ENCODE data around the gene DOCK2.
A peak's percentile ranks its signal among the peaks of the same experiment; 100 is the strongest.
"Not testable (repeated sequence)": the region's sequence is repeated elsewhere in the genome, so short reads cannot be mapped to it uniquely, and the experiment has no call there.

DOCK2 gene

DNA sequence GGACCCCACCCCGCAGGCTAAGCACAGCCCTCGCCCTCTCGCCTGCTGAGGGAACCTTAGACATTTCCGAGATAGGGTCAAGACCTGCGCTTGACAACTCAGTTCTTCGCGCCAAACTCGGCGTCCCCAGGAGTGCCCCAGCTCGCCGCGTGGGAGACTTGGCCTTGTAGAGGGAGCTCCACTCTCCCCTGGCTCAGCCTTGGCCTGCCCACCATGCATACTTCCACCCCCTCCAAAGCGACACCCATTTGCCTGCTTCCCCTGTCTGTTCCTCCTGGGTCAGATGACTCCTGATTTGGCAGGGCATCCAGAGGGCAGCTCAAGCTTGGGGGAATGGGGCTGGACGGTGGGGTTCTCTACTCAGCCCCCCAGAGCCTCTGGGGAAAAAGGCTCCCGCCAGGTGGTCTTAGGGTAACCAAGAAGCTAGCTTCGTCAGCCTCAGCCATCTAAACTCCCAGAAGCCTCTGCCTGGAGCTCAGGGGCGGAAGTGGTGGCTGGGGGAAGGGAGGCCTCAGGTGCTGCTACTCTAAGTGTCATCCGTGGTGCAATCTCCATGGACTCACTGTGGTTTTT is 560 bp downstream of the DOCK2 start:
- peak; percentile 63 to 69 for DNase-seq (ENCODE audit: low read depth in 2 of 2)

DNA sequence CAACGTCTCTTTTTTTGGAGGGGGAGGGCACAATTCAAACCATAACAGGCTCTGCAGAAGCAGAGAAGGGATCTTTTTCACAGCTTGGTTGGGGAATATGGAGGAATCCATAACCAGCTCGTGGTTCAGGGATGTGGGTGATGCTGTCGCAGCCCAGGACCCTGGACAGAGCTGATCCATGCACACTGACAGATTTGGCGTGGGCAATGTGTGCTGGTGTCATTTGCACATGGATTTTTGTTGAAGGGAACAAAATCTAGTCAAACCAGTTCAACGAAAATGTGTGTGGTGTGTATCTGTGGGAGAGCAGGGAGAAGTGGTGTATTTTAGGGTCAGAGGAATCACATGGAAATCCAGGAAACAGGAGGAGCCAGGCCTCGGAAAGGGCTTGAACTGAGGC is 4.2 kb downstream of the DOCK2 start:
- DNase-seq (ENCODE audit: low read depth in 2 of 2), result no peak

DNA sequence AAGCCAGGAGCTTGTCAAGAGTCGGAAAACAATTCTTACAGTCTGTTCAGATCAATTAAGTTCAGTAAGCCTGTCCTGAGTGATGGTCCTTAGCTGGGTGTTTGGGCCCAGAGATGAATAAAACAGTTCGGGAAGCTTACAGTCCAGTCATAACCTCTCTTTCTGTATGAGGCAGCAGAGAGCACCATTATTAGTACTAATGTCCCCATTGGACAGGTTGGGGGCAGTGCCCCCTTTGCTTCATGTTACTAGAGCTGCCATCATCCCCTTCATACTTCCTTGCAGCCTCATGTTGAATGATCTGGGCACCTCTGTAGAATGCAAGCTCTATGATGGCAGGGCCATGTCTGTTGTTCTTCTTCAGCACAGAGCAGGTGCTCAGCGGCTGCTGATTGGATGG is 9.8 kb downstream of the DOCK2 start:
- no peak for DNase-seq (ENCODE audit: low read depth in 2 of 2)

DNA sequence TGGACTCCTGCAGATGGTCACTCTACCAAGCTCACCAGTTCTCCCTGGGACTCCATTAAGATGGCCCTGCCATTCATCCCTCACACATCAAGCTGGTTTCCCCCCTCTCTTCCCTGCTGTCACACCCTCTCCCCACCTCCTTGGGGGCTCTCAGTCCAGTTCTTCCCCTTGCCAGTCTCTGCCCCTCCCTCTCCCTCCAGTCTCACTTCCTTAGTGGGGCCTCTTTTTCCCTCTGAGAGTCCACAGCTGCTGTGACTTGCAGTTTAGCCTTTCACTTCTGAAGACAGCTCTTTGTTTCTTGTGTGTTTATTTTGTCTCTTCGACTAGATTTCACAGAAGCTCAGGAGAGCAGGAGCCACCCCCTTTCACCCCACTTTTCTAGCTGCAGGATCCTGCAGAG is 10.5 kb downstream of the DOCK2 start:
- no peak for DNase-seq (ENCODE audit: low read depth in 2 of 2)

DNA sequence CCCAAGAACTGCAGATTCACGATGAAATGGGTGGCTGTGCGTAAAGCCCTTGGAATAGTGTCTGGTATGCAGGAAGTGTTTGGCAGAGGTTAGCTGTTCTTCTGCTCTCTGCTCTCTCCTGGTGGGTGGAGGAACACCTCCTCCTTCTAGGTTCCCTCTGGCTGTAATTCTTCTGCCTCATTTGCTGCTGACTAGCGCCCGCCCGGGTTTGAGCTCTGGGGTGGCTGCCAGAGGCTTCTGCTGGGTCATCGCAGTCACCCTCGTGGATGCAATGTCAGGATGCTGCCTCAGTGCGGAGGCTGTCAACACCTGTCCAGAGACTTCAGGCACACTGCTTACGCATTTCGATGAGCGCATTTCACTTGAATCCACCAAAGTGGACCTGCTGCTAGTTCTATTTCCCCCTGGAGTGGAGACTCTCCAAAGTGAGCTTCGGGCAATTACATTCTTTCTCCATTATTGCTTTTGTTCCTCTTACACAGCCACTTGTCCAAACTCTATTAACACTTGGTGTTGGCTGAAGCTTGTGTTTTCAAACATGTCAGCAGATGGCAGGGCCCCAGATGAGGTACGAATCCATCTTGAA is 11.7 kb downstream of the DOCK2 start:
- DNase-seq (ENCODE audit: low read depth in 2 of 2), result no peak

DNA sequence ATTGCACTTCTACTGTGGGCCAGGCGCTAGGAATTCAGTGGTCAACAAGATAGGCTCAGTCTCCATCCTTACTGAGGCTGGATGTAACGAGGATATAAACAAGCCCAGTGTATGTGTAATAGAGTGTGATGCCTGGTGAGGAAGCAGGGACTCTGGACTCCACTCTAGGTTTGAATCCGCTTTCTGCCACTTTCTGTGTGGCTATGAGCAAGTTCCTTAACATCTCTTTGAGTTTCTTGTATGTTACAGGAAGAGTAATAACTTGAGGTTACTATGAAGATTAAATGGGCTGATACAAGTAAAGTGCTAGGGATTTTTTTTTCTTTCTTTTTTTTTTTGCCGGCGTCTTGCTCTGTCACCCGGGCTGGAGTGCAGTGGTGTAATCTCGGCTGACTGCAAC is 12.4 kb downstream of the DOCK2 start:
- no peak for DNase-seq (ENCODE audit: low read depth in 2 of 2)

DNA sequence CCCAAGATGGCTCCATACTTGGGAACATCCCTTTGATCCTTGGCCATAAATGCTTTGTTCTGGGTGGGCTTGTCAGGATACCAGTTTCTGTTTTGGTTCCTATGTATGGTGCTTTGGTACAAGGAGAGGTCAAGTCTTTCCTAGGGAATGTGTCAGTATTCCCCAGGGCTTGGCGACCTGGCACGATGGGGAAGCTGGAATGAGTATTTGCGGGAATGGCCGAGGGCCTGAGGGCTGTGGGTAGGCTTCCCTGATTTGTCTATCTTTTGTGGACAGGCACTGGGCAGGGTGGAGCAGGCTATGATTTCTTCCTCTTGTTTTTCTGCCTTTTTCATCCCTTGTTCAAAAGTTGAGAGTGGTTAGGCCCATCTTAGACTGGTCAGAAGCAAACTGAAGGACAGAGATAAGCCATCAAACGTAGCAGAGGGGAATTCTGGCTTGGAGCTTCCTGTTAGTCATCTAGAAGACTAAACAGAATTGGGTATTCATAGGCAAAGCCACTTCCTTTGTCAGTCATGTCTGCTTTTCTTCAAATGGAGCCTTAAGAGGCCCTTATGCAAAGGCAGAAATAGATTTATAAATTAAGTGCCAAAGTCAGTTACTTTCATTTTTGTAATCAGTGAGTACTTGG is 13.7 kb downstream of the DOCK2 start:
- DNase-seq (ENCODE audit: low read depth in 2 of 2), result no peak

DNA sequence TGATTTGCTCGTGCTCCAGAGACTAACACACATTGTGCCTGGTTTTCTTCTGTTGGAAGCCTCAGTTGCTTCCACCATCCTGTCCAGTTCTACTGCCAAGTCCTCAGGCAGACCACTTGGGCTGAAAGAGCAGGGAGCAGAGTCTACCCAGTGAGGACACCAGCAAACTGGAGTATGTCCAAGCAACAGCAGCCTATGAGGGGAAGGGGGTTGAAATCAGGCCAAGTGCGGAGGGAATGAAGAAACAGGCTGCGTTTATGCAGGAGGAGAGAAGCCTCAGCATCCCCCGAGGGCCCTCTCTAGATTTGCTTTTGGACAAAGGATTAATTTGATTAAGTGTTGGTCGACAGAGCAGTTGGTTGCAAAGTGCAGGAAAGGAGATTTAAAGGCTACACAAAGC is 14.5 kb downstream of the DOCK2 start:
- no peak for DNase-seq (ENCODE audit: low read depth in 2 of 2)

DNA sequence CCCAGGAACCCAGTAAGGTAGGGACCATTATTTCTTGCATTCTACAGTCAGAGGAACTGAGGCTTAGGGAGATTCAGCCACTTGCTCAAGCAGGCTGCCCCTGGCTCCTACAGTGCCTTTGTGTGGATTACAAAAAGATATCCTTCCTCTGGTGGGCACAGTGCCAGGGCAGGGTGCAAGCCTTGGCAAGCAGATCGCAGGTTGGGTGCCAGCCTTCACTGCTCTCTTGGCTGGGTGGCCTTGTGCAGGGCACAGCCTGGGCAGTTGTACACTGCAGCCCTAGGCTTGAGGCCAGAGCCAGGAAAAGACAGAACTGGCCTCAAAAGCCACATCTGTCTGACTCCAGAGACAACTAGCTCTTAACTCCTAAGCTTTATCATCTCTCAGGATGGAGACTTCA is 15.0 kb downstream of the DOCK2 start:
- no peak for DNase-seq (ENCODE audit: low read depth in 2 of 2)

DNA sequence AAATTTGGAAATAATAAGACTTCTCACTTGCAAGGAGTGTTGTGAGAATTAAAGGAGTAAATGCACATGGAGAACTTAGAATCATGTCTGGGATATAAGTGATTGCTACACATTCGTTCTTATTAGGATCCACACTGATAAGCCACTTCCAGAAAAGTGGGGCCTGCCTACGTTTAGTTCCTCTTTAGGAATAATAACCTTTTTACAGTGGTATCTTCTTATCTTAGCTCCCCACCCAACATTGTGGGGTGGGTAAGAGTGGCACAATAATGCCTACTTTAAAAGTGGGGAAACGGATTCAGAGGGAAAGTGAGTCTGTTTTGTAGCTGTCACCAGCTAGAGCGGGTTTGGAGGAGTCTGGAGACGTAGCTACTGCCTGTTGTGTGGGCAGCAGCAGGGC is 16.0 kb downstream of the DOCK2 start:
- no peak for DNase-seq (ENCODE audit: low read depth in 2 of 2)

DNA sequence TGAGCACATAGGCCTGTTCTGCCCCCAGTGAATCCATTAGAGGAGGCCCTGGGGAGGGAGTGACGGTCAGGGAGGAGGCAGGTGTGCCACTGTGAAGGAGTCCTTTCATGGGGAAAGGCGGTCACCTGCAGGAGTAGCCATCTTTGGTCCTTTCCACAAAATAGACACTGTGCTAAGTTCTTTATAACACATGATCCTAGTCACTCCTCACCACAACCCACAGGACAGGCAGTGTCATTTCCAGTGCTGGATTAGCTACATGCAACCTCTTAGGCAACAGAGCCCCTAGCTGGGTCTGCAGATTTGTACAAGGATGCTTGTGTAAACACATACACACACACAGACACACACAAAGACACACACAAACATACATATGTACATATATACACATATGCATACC is 18.3 kb downstream of the DOCK2 start:
- DNase-seq (ENCODE audit: low read depth in 2 of 2), result no peak

DNA sequence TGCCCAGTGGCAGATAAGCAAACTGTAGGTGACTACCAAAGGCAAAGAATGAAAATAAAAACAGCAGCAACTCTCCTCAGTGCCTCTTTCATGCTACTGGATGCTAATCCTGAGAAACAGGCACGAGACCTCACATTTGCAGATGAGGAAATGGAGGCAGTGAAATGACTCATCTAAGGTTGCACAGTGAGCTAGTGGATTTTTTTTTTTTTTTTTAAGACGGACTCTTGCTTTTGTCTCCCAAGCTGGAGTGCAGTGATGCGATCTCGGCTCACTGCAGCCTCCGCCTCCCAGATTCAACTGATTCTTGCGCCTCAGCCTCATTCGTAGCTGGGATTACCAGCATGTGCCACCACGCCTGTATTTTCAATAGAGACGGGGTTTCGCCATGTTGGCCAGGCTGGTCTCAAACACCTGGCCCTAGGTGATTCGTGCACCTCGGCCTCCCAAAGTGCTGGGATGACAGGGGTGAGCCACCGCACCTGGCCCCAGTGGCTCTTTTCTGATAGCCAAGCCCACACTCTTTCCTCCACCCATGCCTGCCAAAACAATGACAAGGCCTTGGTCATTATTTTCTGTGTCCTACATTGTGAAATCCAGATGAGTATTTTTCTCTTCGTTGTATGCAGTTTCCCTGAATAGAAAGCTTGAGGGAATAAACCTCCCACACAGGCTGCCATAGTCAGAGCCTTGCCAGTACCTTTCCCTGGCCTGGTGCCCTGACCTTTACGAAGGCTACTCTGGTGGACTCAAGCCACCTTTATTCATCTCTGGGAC is 19.2 kb downstream of the DOCK2 start:
- no peak for DNase-seq (ENCODE audit: low read depth in 2 of 2)

DNA sequence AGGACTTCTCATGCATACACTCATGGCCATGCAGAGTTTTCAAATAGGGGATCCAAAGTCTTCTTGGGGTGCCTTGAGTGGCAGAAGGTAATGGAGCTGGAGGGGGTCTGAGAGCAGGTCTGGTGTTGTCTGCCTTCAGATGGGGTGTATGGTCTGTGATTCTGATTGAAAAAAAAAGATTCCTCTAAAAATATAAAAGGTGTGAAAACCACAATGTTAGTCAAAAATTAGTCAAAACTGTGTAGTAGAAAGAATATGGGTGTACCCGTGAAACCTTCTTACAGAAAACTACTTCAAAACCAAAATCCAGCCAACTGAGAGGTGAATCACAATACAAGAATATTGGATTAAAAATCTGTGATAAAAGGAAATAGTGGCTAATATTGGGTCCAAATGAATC is 20.1 kb downstream of the DOCK2 start:
- no peak for DNase-seq (ENCODE audit: low read depth in 2 of 2)

DNA sequence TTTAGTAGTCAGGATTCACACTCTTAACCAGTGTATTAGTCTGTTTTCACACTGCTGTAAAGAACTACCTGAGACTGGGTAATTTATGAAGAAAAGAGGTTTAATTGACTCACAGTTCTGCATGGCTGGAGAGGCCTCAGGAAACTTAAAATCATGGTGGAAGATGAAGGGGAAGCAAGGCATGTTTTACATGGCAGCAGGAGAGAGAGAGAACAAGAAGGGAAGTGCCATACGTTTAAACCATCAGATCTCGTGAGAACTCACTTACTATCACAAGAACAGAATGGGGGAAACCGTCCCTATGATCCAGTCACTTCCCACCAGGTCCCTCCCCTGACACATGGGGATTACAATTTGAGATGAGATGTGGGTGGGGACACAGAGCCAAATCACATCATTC is 25.4 kb downstream of the DOCK2 start:
- not testable (repeated sequence) for DNase-seq (ENCODE audit: low read depth in 2 of 2)

DNA sequence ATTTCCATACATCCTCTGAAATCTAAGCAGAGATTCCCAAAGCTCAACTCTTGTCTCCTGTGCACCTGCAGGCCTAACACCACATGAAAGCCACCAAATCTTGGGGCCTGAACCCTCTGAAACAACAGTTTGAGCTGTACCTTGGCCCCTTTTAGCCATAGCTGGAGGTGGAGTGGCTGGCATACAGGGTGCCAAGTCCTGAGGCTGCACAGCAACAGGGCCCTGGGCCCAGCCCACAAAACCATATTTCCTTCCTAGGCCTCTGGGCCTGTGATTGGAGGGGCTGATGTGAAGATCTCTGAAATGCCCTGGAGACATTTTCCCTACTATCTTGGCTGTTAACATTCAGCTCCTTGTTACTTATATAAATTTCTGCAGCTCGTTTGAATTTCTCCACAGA is 26.5 kb downstream of the DOCK2 start:
- DNase-seq (ENCODE audit: low read depth in 2 of 2), result no peak

DNA sequence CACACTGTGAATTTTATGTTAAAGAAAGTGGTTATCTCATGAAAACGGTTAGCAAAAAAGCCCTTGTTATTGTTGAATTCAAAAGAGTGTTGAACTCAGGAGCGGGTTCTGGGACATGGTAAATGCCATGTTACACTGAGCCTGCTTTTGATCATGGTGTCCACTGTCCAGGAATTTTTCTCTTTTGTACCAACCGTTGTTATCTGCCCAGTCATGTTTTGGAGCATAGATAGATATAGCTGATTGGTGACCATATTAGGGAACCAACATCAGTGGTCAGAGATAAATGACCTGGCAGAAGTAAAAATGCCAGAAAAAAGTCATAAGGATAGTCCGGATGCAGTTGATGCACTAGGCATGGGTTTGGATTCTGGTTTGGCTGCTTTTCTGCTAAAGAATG is 29.3 kb downstream of the DOCK2 start:
- no peak for DNase-seq (ENCODE audit: low read depth in 2 of 2)

DNA sequence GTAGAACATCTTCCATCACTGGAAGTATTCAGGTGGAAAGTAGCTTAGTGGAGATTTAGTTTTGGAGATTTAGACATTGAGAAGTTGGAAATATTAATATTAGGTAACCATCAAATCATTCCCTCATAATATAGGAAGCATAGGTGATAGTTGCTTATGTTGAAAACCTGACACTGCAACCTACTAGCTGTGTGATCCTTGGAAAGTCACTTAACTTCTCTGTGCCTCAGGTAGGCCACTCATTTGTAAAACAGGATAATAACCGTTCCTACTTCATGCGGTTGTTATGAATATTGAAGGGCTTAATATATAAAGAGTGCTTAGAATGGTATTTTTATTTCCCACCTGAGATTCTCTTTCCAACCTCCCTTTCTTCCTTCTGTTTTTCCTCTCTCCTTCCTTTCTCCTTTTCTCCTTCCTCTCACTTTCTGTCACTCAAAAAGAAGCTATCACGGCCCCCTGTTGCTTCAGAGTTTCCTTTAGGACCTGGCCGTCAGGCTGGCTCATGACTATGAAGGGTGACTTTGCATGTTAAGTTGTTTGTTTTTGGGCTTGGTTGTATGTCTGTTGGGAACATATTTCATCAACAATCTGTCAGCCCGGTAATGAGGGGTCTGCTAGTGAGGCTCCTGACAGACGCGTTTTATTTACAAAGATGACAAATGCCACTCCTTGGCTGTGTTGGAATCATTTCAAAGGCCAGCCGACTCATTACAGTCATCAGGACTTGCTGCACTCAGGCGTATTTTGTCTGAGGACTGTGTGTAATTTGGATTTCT is 31.0 kb downstream of the DOCK2 start:
- no peak for DNase-seq (ENCODE audit: low read depth in 2 of 2)

DNA sequence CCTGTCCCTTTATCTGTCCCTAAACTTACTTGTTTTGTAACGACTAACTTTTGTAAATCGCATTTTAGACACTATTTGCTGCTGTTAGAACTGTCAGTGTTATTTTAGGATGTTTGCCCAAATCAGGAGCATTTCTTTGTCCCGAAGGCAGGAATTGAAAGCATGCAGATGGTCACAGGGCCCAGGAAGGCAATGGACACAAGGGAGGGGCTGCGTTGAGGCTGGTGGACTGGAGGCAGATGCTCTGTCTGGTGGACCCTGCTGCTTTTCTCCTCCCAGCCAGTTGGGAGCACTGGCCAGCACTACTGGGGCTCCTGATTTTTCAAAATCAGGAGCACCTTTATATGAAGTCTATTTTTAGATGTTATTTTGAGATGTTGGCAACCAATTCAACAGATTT is 31.7 kb downstream of the DOCK2 start:
- no peak for DNase-seq (ENCODE audit: low read depth in 2 of 2)

DNA sequence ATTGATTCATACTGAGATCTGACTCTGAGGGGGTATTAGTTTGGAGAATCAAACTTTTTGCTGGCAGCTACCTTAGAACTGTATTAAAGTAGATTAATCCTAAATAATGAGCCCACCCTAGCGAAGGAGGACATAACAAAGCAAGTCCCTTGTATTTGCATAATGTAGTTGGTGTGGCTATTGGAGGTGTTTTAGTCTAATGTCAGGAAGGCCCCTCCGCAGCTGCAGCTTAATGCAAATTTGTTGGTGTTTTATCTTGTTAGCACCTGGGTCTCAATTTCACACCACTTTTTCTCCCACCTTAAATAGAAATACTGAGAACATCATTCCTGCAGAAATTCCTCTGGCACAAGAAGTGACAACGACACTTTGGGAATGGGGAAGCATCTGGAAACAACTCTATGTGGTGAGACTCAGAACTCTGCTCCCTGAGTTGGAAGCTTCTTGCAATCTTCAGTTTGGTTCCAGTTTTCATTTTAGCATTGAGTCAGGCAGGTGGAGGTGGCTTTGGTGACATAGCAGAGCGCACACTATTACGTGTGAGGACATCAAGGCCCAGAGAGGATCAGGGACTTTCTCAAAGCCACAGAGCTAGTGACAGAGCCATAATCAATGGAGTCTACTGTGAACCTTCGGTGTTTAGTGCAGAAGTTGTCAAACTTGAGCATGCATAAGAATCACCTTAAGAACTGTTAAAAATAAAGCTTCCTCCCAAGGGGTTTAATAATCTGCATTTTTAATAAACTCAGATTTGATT is 33.9 kb downstream of the DOCK2 start:
- no peak for DNase-seq (ENCODE audit: low read depth in 2 of 2)

DNA sequence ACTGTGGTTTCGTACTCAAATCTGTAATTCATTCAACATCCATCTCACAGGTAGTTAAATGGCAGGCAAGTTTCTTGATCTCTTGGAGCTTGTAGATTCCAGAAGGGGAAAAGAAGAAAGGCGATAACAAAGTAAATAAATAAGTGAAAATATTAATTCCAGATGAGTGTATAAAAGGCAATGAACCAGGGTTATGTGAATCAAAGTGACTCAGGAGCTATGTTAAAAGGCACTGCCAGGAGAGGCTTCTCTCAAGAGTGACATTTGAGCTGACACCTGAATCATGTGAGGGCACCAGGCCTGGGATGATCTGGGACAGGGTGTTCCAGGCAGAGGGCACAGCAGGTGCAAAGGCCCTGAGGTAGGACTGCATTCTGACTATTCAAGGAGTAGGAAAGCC is 45.0 kb downstream of the DOCK2 start:
- no peak for DNase-seq (ENCODE audit: low read depth in 2 of 2)

DNA sequence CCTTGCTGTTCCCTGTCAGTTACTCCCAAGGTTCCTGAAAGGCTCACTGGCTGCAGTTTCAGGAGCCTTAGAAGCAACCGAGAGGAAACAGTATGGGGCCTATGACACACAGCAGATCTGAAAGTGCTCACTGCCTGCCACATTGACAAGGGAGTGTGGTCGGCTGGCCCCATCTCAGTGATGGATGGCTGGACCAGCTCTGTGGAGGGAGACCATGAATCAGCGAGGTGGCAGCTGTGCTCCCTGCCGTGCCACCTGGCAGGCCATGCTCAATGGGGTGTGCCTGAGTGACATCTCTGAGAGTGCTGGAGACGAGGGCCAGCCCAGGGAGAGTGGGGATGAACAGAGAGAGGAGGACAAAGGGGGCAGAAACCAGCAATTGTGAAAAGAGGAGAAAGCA is 49.1 kb downstream of the DOCK2 start:
- DNase-seq (ENCODE audit: low read depth in 2 of 2), result no peak

DNA sequence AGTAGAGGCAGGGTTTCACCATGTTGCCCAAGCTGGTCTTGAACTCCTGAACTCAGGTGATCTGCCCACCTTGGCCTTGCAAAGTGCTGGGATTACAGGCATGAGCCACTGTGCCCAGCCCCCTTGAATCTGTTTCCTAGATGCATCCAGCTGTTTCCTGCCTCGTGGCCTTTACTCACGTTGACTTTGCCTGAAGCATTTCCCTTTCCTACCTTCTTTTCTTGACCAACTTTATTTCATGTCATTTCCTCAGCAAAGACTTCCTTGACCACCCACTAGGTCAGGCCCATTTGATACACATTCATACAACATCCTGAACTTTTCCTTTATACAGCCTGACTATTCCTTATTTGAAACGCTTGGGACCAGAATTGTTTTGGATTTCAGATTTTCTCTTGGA is 51.0 kb downstream of the DOCK2 start:
- DNase-seq (ENCODE audit: low read depth in 2 of 2), result no peak
